Suprapubic skin (tissue), 3 donors: Measurements from ENCODE around the gene ZNF613.

Experiments
- POLR2AphosphoS5 ChIP-seq, 3 donors: sonication (generic); formaldehyde crosslinking; IDR thresholded peaks; one replicate each; pipeline ENCODE4 v1.6.1; 2017; ENCODE audit warnings: antibody characterized with exemption in 3 of 3
- TF ChIP-seq, protein P1 (sequence below), 2 donors: fragments of 200-600 bp in 1 of 2; fragments of 450-650 bp in 1 of 2; sonication (generic) in 1 of 2; IDR thresholded peaks; one replicate each; pipeline ENCODE4 v1.5.1; 2016 to 2019; ENCODE audit warnings: antibody characterized with exemption in 2 of 2, mild to moderate bottlenecking in 1 of 2, moderate library complexity in 1 of 2

DNA sequence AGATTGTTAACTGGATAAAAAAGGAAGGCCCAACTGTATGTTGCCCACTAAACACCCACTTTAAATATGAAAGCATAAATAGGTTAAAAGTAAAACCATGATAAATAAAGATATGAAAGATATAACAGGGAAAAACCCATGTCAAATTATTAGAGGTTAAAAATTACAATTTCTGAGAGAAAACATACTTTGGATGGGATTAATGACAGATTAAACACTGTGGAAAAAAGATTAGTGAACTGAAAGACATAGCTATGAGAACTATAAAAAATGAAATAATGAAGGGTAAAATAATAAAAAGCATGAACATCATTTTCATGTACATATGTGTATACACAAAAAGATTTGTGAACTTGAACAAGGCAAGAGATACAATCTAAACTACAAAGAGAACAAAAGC lies 37.3 kb upstream of the ZNF613 start:
- TF ChIP-seq POLR2AphosphoS5 (IDR thresholded peaks at IDR 0.05): no peak
- TF ChIP-seq, protein P1, sequence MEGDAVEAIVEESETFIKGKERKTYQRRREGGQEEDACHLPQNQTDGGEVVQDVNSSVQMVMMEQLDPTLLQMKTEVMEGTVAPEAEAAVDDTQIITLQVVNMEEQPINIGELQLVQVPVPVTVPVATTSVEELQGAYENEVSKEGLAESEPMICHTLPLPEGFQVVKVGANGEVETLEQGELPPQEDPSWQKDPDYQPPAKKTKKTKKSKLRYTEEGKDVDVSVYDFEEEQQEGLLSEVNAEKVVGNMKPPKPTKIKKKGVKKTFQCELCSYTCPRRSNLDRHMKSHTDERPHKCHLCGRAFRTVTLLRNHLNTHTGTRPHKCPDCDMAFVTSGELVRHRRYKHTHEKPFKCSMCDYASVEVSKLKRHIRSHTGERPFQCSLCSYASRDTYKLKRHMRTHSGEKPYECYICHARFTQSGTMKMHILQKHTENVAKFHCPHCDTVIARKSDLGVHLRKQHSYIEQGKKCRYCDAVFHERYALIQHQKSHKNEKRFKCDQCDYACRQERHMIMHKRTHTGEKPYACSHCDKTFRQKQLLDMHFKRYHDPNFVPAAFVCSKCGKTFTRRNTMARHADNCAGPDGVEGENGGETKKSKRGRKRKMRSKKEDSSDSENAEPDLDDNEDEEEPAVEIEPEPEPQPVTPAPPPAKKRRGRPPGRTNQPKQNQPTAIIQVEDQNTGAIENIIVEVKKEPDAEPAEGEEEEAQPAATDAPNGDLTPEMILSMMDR (IDR thresholded peaks at IDR 0.05): no peak
